H1 (cell line): ENCODE measurements around the gene LRRC4C. TPM values are rescaled to one million over a fixed set of nuclear protein-coding genes. Genes with fewer than 3 reads are reported as not detected.
"Not testable (repeated sequence)": the region's sequence is repeated elsewhere in the genome, so short reads cannot be mapped to it uniquely, and the experiment has no call there.

Experiments used
- CTCF ChIA-PET: fragments of 300-600 bp; sonication (Branson Sonifier 250); formaldehyde crosslinking; loops from one replicate; lab custom pipeline; 2021; ENCODE audit not compliant: partially characterized antibody; lab: Charles Lee
- POLR2A ChIA-PET: fragments of 300-600 bp; sonication (Branson Sonifier 250); formaldehyde crosslinking; loops from one replicate; lab custom pipeline; 2021; ENCODE audit warnings: inconsistent platforms; ENCODE audit not compliant: partially characterized antibody; lab: Charles Lee
- DNase-seq, 2 experiments: peaks; one replicate each; pipeline versions ENCODE4 v3.0.0 to v3.0.0-alpha.2; 2010 to 2022; ENCODE audit warnings: low spot score in 2 of 2, low read depth in 1 of 2, mixed read lengths in 1 of 2
- FAIRE-seq: peaks from 2 replicates; lab custom pipeline; 2011; peaks lifted over from hg19 to GRCh38; lab: Jason Lieb, UNC
- H2AFZ ChIP-seq: 2 replicates; pipeline ENCODE4 v1.8.1; 2012; ENCODE audit warnings: low read length, inconsistent platforms
- H2AK5ac ChIP-seq: 2 replicates; pipeline ENCODE4 v1.6.1; 2013; ENCODE audit warnings: low read depth, low read length
- H2BK120ac ChIP-seq: replicated peaks from 2 replicates; pipeline ENCODE3; 2013; ENCODE audit warnings: low read depth, low read length, inconsistent platforms
- H2BK12ac ChIP-seq: 2 replicates; pipeline ENCODE4 v1.6.1; 2013; ENCODE audit warnings: low read depth, low read length
- H2BK15ac ChIP-seq: 2 replicates; pipeline ENCODE4 v1.6.1; 2013; ENCODE audit warnings: low read length
- H2BK20ac ChIP-seq: 2 replicates; pipeline ENCODE4 v1.6.1; 2013; ENCODE audit warnings: low read length
- H2BK5ac ChIP-seq: 2 replicates; pipeline ENCODE4 v1.6.1; 2013; ENCODE audit warnings: low read depth, low read length
- H3K14ac ChIP-seq: 2 replicates; pipeline ENCODE4 v1.6.1; 2013; ENCODE audit warnings: inconsistent platforms; ENCODE audit not compliant: insufficient read length
- H3K18ac ChIP-seq: 2 replicates; pipeline ENCODE4 v1.6.1; 2013; ENCODE audit warnings: low read length; ENCODE audit errors: extremely low read depth
- H3K23ac ChIP-seq: 2 replicates; pipeline ENCODE4 v1.6.1; 2013; ENCODE audit warnings: inconsistent platforms; ENCODE audit not compliant: insufficient read length
- H3K23me2 ChIP-seq: 2 replicates; pipeline ENCODE4 v1.6.1; 2013; ENCODE audit warnings: low read depth, low read length
- H3K27ac ChIP-seq: 2 replicates; pipeline ENCODE4 v1.6.1; 2011; ENCODE audit warnings: low read depth, low read length, inconsistent platforms
- H3K27me3 ChIP-seq, 4 experiments: replicated peaks in 1 of 4; 1 replicate in 1 of 4; 2 replicates in 3 of 4; pipeline versions ENCODE4 v1.6.1 to v1.8.1; 2011 to 2013; ENCODE audit warnings: low read length in 3 of 4, mild to moderate bottlenecking in 3 of 4, inconsistent platforms in 2 of 4, mixed read lengths in 2 of 4, moderate library complexity in 1 of 4; ENCODE audit not compliant: control insufficient read depth in 3 of 4, insufficient read depth in 3 of 4; ENCODE audit errors: extremely low read depth in 1 of 4
- H3K36me3 ChIP-seq, 4 experiments: 2 replicates each; pipeline versions ENCODE4 v1.6.1 to v1.8.1; 2011 to 2013; ENCODE audit warnings: mild to moderate bottlenecking in 4 of 4, low read length in 3 of 4, moderate library complexity in 2 of 4, control low read depth in 1 of 4, inconsistent platforms in 1 of 4; ENCODE audit not compliant: insufficient read depth in 4 of 4, control insufficient read depth in 2 of 4
- H3K4ac ChIP-seq: replicated peaks from 2 replicates; pipeline ENCODE3; 2013; ENCODE audit warnings: low read length, low read depth, mixed read lengths, inconsistent platforms; ENCODE audit not compliant: insufficient read length
- H3K4me1 ChIP-seq, 4 experiments: replicated peaks in 1 of 4; 1 replicate in 1 of 4; 2 replicates in 3 of 4; pipeline versions ENCODE4 v1.6.1 to v1.8.1; 2011 to 2013; ENCODE audit warnings: low read length in 3 of 4, inconsistent platforms in 2 of 4, mixed read lengths in 1 of 4; ENCODE audit not compliant: insufficient read depth in 4 of 4, control insufficient read depth in 3 of 4
- H3K4me2 ChIP-seq, 2 experiments: 2 replicates each; pipeline versions ENCODE4 v1.6.1 to v1.8.1; 2011 to 2013; ENCODE audit warnings: low read depth in 2 of 2, low read length in 2 of 2, control low read depth in 1 of 2, inconsistent platforms in 1 of 2, mild to moderate bottlenecking in 1 of 2; ENCODE audit not compliant: insufficient read depth in 1 of 2
- H3K4me3 ChIP-seq, 4 experiments: fragments of 200-600, 300-600 bp in 1 of 4; sonication (generic), shearing (Covaris generic), sonication (Bioruptor Twin) in 1 of 4; 2 replicates each; pipeline versions ENCODE4 v1.5.1 to v1.8.1; 2011 to 2016; ENCODE audit warnings: low read length in 4 of 4, low read depth in 3 of 4, control low read depth in 2 of 4, inconsistent platforms in 2 of 4, mild to moderate bottlenecking in 2 of 4, mixed read lengths in 1 of 4, moderate library complexity in 1 of 4; ENCODE audit not compliant: insufficient read depth in 2 of 4; ENCODE audit errors: extremely low read depth in 1 of 4
- H3K56ac ChIP-seq: replicated peaks from 2 replicates; pipeline ENCODE3; 2013; ENCODE audit warnings: low read depth, mild to moderate bottlenecking, mixed read lengths, low read length, inconsistent platforms; ENCODE audit not compliant: insufficient read length
- H3K79me1 ChIP-seq: 2 replicates; pipeline ENCODE4 v1.6.1; 2013; ENCODE audit warnings: low read depth, low read length, control low read depth
- H3K79me2 ChIP-seq, 2 experiments: 2 replicates each; pipeline versions ENCODE4 v1.6.1 to v1.8.1; 2012 to 2013; ENCODE audit warnings: low read length in 2 of 2, mild to moderate bottlenecking in 2 of 2, inconsistent platforms in 1 of 2; ENCODE audit not compliant: insufficient read depth in 2 of 2, control insufficient read depth in 1 of 2
- H3K9ac ChIP-seq, 4 experiments: replicated peaks in 1 of 4; 1 replicate in 1 of 4; 2 replicates in 3 of 4; pipeline versions ENCODE4 v1.6.1 to v1.8.1; 2011 to 2013; ENCODE audit warnings: low read depth in 3 of 4, low read length in 3 of 4, control low read depth in 2 of 4, mild to moderate bottlenecking in 2 of 4, moderate library complexity in 2 of 4, inconsistent platforms in 1 of 4; ENCODE audit errors: extremely low read depth in 1 of 4
- H3K9me3 ChIP-seq, 2 experiments: 2 replicates each; pipeline versions ENCODE4 v1.6.1 to v1.8.1; 2012 to 2013; ENCODE audit warnings: mild to moderate bottlenecking in 2 of 2, moderate library complexity in 2 of 2, control low read depth in 1 of 2, inconsistent platforms in 1 of 2, low read depth in 1 of 2, low read length in 1 of 2, mixed read lengths in 1 of 2; ENCODE audit not compliant: insufficient read depth in 2 of 2
- H4K20me1 ChIP-seq, 2 experiments: replicated peaks in 1 of 2; 2 replicates each; pipeline versions ENCODE3 to v1.8.1; 2011 to 2013; ENCODE audit warnings: inconsistent platforms in 2 of 2, low read length in 2 of 2, mild to moderate bottlenecking in 1 of 2; ENCODE audit not compliant: insufficient read depth in 2 of 2, control insufficient read depth in 1 of 2
- H4K5ac ChIP-seq: 2 replicates; pipeline ENCODE4 v1.6.1; 2013; ENCODE audit warnings: low read length, low read depth, mixed read lengths, inconsistent platforms; ENCODE audit not compliant: insufficient read length
- H4K8ac ChIP-seq: 2 replicates; pipeline ENCODE4 v1.8.0; 2013; ENCODE audit warnings: mild to moderate bottlenecking, moderate library complexity, low read length, inconsistent platforms; ENCODE audit not compliant: insufficient read depth; ENCODE audit errors: extremely low read depth
- H4K91ac ChIP-seq: replicated peaks from 2 replicates; pipeline ENCODE3; 2013; ENCODE audit warnings: low read length, mixed read lengths, inconsistent platforms; ENCODE audit not compliant: insufficient read length
- RNF2 ChIP-seq: fragments of 200-900, 300-1000 bp; sonication (generic); IDR thresholded peaks from 2 replicates; pipeline ENCODE4 v1.7.1; 2016; ENCODE audit warnings: borderline replicate concordance, low read depth, mild to moderate bottlenecking, antibody characterized with exemption, low read length; ENCODE audit not compliant: poor library complexity, severe bottlenecking; ENCODE audit errors: missing control alignments
- polyA plus RNA-seq, 7 experiments: library from polyadenylated mRNA; depleted of rRNA in 3 of 7; stranded (reverse) in 5 of 7; unstranded in 2 of 7; fragments of >200 nt in 5 of 7; fragments of 200-250 nt in 2 of 7; gene quantifications; 1 replicate in 5 of 7; 2 replicates in 1 of 7; 4 replicates in 1 of 7; pipeline versions ENCODE4 v1.2.1 to v1.2.3, GENCODE V29; 2011 to 2013; ENCODE audit warnings: missing spikeins in 2 of 7, mixed read lengths in 2 of 7
- total RNA-seq: library from RNA; stranded (reverse); fragmentation: NEBNext Ultra II Directional; extraction: Animal tissue kit (Norgen Biotek cat#: 25700); gene quantifications from 2 replicates; pipeline ENCODE4 v1.2.1, GENCODE V29; 2021

Gene LRRC4C
- total and polyA plus RNA-seq, 2 of the 8 experiments (the other 6 are each of a cell fraction or from before 2014, with no cell fraction given) = 0.23 to 2.2 TPM

DNA sequence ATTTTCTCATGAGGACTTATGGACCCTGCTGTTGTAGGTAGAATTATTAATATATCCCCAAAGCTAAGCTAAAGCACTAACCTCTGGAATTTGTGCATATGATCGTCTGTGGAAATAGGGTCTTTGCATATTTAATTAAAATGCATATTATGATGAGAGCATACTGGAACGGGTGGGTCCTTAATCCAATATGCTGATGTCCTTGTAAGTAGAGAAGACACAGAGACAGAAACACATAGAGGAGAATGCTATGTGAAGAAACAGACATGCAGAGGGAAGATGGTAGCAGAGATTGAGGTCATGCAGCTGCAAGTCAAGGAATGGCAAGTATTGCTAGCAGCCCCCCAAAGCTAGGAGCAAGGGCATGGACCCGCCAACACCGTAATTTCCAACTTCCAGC is 439.2 kb downstream of the LRRC4C start (continued):
- TF ChIP-seq RNF2 = no peak
- TF ChIP-seq, all 59 proteins: peak for 0

DNA sequence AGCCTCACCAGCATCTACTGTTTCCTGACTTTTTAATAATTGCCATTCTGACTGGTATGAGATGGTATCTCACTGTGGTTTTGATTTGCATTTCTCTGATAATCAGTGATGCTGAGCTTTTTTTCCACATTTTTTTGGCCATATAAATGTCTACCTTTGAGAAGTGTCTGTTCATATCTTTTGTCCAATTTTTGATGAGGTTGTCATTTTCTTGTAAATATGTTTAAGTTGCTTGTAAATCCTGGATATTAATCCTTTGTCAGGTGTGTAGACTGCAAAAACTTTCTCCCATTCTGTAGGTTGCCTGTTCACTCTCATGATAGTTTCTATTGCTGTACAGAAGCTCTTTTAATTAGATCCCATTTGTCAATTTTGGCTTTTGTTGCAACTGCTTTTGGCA is 439.8 kb downstream of the LRRC4C start:
- H4K5ac ChIP-seq, H4K8ac ChIP-seq, H3K27me3 ChIP-seq, H2AK5ac ChIP-seq, H3K79me1 ChIP-seq, H3K23ac ChIP-seq, H3K4me3 ChIP-seq, H3K56ac ChIP-seq, H3K27ac ChIP-seq, H2BK120ac ChIP-seq, H3K4ac ChIP-seq, H3K4me2 ChIP-seq, H3K9me3 ChIP-seq, CTCF ChIA-PET, H3K36me3 ChIP-seq, H3K14ac ChIP-seq, H3K9ac ChIP-seq, H2AFZ ChIP-seq, H2BK20ac ChIP-seq, H3K4me1 ChIP-seq, POLR2A ChIA-PET, H4K20me1 ChIP-seq, H2BK15ac ChIP-seq, FAIRE-seq, H2BK5ac ChIP-seq, H3K18ac ChIP-seq, DNase-seq, H4K91ac ChIP-seq, H3K23me2 ChIP-seq, H3K79me2 ChIP-seq, H2BK12ac ChIP-seq: not testable (repeated sequence)
